Adrenal gland (tissue), 12 donors: ENCODE data around the gene TSSK2. TPM values are rescaled to one million over a fixed set of nuclear protein-coding genes. Genes with fewer than 3 reads are reported as not detected.
"Not testable (repeated sequence)": the region's sequence is repeated elsewhere in the genome, so short reads cannot be mapped to it uniquely, and the experiment has no call there.

Experiments used
- DNase-seq, 7 donors: peaks; one replicate each; pipeline ENCODE4 v3.0.0-alpha.2; 2019 to 2020
- H3K27ac ChIP-seq, 5 donors: fragments of 200-600 bp; sonication (generic) in 4 of 5; 1 replicate in 3 of 5; 2 replicates in 2 of 5; pipeline versions ENCODE4 v1.5.1 to v1.8.0; 2016 to 2020; ENCODE audit warnings: mild to moderate bottlenecking in 1 of 5
- H3K27me3 ChIP-seq: fragments of 200-600 bp; 2 replicates; pipeline ENCODE4 v1.8.0; 2021
- H3K36me3 ChIP-seq, 2 donors: fragments of 200-600 bp; replicated peaks in 1 of 2; 1 replicate in 1 of 2; 2 replicates in 1 of 2; pipeline versions ENCODE4 v1.5.1 to v1.8.0; 2018 to 2022
- H3K4me1 ChIP-seq, 2 donors: fragments of 200-600 bp; replicated peaks in 1 of 2; 1 replicate in 1 of 2; 2 replicates in 1 of 2; pipeline versions ENCODE4 v1.5.1 to v1.8.0; 2018 to 2021
- H3K4me3 ChIP-seq, 4 donors: fragments of 200-600 bp; sonication (generic) in 3 of 4; one replicate each; pipeline ENCODE4 v1.5.1; 2016 to 2018
- H3K9me3 ChIP-seq, 3 donors: fragments of 200-600 bp; sonication (generic) in 1 of 3; replicated peaks in 1 of 3; 1 replicate in 2 of 3; 2 replicates in 1 of 3; pipeline versions ENCODE4 v1.5.1 to v1.8.0; 2016 to 2021
- CTCF ChIP-seq, 6 experiments: fragments of 450-650 bp in 4 of 6; fragments of 200-600 bp in 2 of 6; sonication (generic) in 1 of 6; IDR thresholded peaks; 1 replicate in 5 of 6; 2 replicates in 1 of 6; pipeline versions ENCODE4 v1.5.1 to v1.8.0; 2016 to 2021; ENCODE audit warnings: antibody characterized with exemption in 6 of 6, mild to moderate bottlenecking in 2 of 6, moderate library complexity in 1 of 6
- POLR2A ChIP-seq, 2 donors: fragments of 450-650 bp; IDR thresholded peaks; one replicate each; pipeline ENCODE4 v1.6.1; 2017; ENCODE audit warnings: antibody characterized with exemption in 2 of 2, mild to moderate bottlenecking in 2 of 2, moderate library complexity in 1 of 2
- WGBS, 4 donors: extraction: QIAGEN DNeasy Blood & Tissue Kit in 2 of 4; methylation state at CpG; one replicate each; pipeline versions ENCODE4 v1.1.5 to v1.1.7; 2013 to 2017; 5-methylcytosine and 5-hydroxymethylcytosine counted together
- intact Hi-C, 2 donors: fragments of 100-400 bp; cut with DNase I; formaldehyde crosslinking; loops; one replicate each; pipeline versions ENCODE4 v1.14.1 to v1.15.0; 2022 to 2023
- polyA plus RNA-seq, 3 donors: library from polyadenylated mRNA; stranded (reverse); fragments of 200-250 nt in 2 of 3; fragments of 350-450 nt in 1 of 3; fragmentation: Illumina TruSeq in 1 of 3; extraction: RNeasy Lipid Tissue Mini Kit (QIAGEN cat#74804) in 1 of 3; gene quantifications; one replicate each; pipeline ENCODE4 v1.2.3, GENCODE V29; 2013 to 2014
- total RNA-seq, 9 donors: library from RNA; depleted of rRNA in 4 of 9; stranded (reverse); fragments of >200 nt in 4 of 9; fragments of 120-200 nt in 1 of 9; fragmentation: NEBNext Ultra II Directional in 1 of 9; extraction: Animal tissue kit (Norgen Biotek cat#: 25700) in 1 of 9; gene quantifications; one replicate each; pipeline versions ENCODE4 v1.1.0 to v1.2.4, GENCODE V29; 2013 to 2023
- donor health status: healthy with polysubstance abuse.
- donor health status: Bipolar disorder and iron deficiency.
- donor health status: DM: yes; HTN: yes; CAD: no.
- donor health status: DM: no; HTN: no; CAD: no.
- donor health status: DM: no; HTN: no; CAD: no.
- donor health status: DM: yes; HTN: yes; CAD: no.

The TSSK2 gene
- total and polyA plus RNA-seq, 12 donors, result 0.06 to 0.32 TPM; not detected in 10

GRCh38 chr22:19150482-19151328, 19.6 kb downstream of the TSSK2 start:
- Histone ChIP-seq H3K36me3 (no peaks in the 10 kb centered on the region), H3K4me3 (no peak overlapping the region), H3K27ac (no peak overlapping the region), H3K4me1 (peaks cover 0 to 5% of the 10 kb centered on the region in 2 donors), H3K27me3 (peaks cover 41% of the 10 kb centered on the region), H3K9me3 (no peaks in the 10 kb centered on the region)
- TF ChIP-seq POLR2A (IDR thresholded peaks at IDR 0.05) (no peak), CTCF (IDR thresholded peaks at IDR 0.05) (no peak)
- WGBS, 4 donors, result 6 to 30% (median 8%) methylated on average over 13 to 68 of the region's 68 CpGs
- no peak for DNase-seq
- intact Hi-C loops, result no loop called here

- Histone ChIP-seq H3K4me3 (no peak overlapping the region), H3K9me3 (no peaks in the 10 kb centered on the region), H3K27ac (no peak overlapping the region), H3K27me3 (peaks cover 41% of the 10 kb centered on the region), H3K4me1 (peaks cover 0 to 5% of the 10 kb centered on the region in 2 donors), H3K36me3 (no peaks in the 10 kb centered on the region)
- no peak for TF ChIP-seq POLR2A (IDR thresholded peaks at IDR 0.05)
- TF ChIP-seq CTCF (IDR thresholded peaks at IDR 0.05), result no peak
- intact Hi-C loops, result no loop called here
- WGBS, 4 donors, result 43 to 52% (median 47%) methylated on average over 5 to 10 of the region's 10 CpGs
- DNase-seq, result no peak
Measured at GRCh38 chr22:19151329-19152191, 20.5 kb downstream of the TSSK2 start.

DNA sequence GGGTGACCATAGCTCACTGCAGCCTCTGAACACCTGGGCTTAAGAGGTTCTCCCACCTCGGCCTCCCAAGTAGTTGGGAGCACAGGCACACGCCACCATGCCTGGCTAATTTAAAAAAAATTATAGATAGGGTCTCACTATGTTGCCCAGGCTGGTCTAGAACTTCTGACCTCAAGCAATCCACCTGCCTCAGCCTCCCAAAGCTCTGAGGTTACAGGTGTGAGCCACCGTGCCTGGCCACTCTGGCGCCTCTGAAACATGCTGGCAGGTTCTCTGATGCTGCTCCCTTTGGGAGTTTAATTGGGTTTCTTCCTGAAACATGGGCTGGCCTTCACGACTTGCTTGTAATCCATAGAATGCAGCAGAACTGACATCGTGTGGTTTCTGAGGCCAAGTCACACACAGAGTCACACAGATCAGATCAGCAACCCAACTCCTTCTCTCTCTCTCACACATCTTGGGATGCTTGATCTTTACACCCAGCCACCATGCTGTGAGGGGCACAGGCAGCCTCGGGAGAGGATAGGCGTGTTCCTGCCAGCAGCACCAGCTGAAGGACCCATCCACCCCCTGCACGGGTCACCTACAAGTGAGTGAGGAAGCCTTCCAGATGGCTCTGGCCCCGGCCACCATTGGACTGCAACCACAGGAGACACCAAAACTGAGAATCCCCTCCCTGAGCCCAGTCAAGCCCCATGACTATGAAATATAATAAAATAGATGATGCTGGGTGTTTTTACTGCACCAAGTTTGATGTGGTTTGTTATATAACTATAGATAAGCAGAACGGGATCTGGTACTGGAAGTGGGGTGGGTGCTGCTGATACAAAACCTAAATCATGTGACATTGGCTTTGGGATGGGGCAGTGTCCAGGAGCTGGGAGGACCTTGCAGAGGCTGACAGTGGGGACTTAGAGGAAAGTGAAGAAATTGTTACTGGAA, 22.1 kb downstream of the TSSK2 start:
- peaks cover 37% of the 10 kb centered on the region for H3K27me3 ChIP-seq
- H3K4me1 ChIP-seq, result peaks cover 0 to 5% of the 10 kb centered on the region in 2 donors
- intact Hi-C loops, result no loop called here
- H3K36me3 ChIP-seq, result no peaks in the 10 kb centered on the region
- no peaks in the 10 kb centered on the region for H3K9me3 ChIP-seq
- 59 to 64% (median 61%) methylated on average over 10 to 11 of the region's 11 CpGs for WGBS, 4 donors
- no peak overlapping the region for H3K4me3 ChIP-seq
- TF ChIP-seq CTCF (IDR thresholded peaks at IDR 0.05) (no peak), POLR2A (IDR thresholded peaks at IDR 0.05) (no peak)
- no peak overlapping the region for H3K27ac ChIP-seq
- no peak for DNase-seq

- peaks cover 12% of the 10 kb centered on the region for H3K27me3 ChIP-seq
- H3K4me3 ChIP-seq, DNase-seq, H3K9me3 ChIP-seq, H3K27ac ChIP-seq, intact Hi-C loops, H3K36me3 ChIP-seq, H3K4me1 ChIP-seq: not testable (repeated sequence)
- 90 to 93% (median 92%) methylated on average over 9 of the region's 9 CpGs for WGBS, 4 donors
Measured at GRCh38 chr22:19156109-19156508, 25.0 kb downstream of the TSSK2 start.

GRCh38 chr22:19158649-19159048, 27.5 kb downstream of the TSSK2 start:
- H3K27me3 ChIP-seq, H3K27ac ChIP-seq, DNase-seq, H3K9me3 ChIP-seq, intact Hi-C loops, H3K36me3 ChIP-seq, H3K4me1 ChIP-seq, H3K4me3 ChIP-seq: not testable (repeated sequence)
- WGBS, 4 donors, result 78 to 88% (median 84%) methylated on average over 11 of the region's 11 CpGs
